ENCODE measurements around the gene B4GALNT2.
A peak's percentile ranks its signal among the peaks of the same experiment; 100 is the strongest.
"Not testable (repeated sequence)": the region's sequence is repeated elsewhere in the genome, so short reads cannot be mapped to it uniquely, and the experiment has no call there.

B4GALNT2 gene

DNA sequence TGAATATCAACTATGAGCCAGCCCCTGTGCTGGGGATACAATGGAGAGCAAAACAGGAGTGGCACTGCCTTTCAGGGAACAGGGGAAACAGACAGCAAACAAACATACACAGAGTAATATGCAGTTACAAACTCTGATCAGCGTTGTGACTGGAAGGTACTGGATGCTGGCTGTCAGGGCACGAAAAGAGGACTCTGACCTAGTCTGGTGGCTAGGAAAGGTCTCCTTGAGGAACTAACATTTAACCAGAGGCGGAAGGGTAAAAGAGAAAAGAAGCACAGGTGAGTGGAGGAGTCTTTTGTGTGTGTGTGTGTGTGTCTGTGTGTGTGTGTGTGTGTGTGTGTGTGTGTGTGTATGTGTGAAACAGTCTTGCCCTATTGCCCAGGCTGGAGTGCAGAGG lies 12.4 kb upstream of the B4GALNT2 start:
- peaks cover 0 to 16% of the 10 kb centered on the region in 2 donors for H3K4me1 ChIP-seq (ENCODE audit: control insufficient read depth in 2 of 2, insufficient read depth in 2 of 2, low read length in 2 of 2)
- H3K9ac ChIP-seq (ENCODE audit: low read depth in 1 of 2, low read length in 2 of 2), result no peak overlapping the region
- H3K9me3 ChIP-seq (ENCODE audit: control insufficient read depth in 2 of 2, low read length in 2 of 2), result no peaks in the 10 kb centered on the region

DNA sequence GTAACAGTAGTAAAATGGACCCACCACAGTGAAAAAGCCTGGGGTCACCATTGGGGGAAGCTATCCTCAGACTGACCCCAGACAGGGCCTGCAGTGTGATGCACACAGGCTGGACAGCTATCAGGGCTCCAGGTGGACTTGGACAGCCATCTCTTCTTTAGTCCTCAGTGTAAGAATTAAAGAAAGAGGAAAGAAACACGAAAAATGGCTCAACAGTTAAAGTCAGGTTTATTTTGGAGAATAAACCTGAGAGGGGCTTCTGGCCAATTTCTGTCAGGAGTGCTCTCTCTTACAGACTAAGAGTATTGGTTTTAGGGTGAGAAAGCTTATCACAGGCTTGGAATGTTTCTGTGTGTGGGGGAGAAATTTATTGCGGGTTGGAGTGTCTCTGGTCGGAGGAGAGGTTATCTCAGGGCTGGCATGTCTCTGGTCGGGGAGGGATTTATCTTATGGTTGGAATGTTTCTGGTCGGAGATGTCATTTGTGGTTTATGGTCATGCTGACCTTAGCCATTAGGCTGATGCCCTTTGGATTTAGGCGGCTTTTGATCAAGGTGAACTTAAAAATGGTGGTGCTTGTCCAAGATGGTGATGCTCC lies 10.8 kb upstream of the B4GALNT2 start:
- Histone ChIP-seq H3K9ac (ENCODE audit: low read depth in 1 of 2, low read length in 2 of 2) (no peak overlapping the region), H3K27ac (ENCODE audit: low read depth in 2 of 2, low read length in 2 of 2) (no peak overlapping the region), H3K36me3 (ENCODE audit: control insufficient read depth in 2 of 2, insufficient read depth in 2 of 2, low read length in 2 of 2) (no peaks in the 10 kb centered on the region), H3K9me3 (ENCODE audit: control insufficient read depth in 2 of 2, low read length in 2 of 2) (no peaks in the 10 kb centered on the region), H3K4me3 (ENCODE audit: low read length in 2 of 2) (no peak overlapping the region), H3K4me1 (ENCODE audit: control insufficient read depth in 2 of 2, insufficient read depth in 2 of 2, low read length in 2 of 2) (peaks cover 0 to 16% of the 10 kb centered on the region in 2 donors), H3K27me3 (ENCODE audit: control insufficient read depth in 2 of 2, insufficient read depth in 2 of 2, low read length in 2 of 2) (no peaks in the 10 kb centered on the region)

More for the DNA sequence above, 12.4 kb upstream of the B4GALNT2 start:
- no peaks in the 10 kb centered on the region for H3K27me3 ChIP-seq (ENCODE audit: control insufficient read depth in 2 of 2, insufficient read depth in 2 of 2, low read length in 2 of 2)
- H3K27ac ChIP-seq (ENCODE audit: low read depth in 2 of 2, low read length in 2 of 2), result peak overlapping the region in 1 of 2 donors; percentile 26
- no peaks in the 10 kb centered on the region for H3K36me3 ChIP-seq (ENCODE audit: control insufficient read depth in 2 of 2, insufficient read depth in 2 of 2, low read length in 2 of 2)
- no peak overlapping the region for H3K4me3 ChIP-seq (ENCODE audit: low read length in 2 of 2)

DNA sequence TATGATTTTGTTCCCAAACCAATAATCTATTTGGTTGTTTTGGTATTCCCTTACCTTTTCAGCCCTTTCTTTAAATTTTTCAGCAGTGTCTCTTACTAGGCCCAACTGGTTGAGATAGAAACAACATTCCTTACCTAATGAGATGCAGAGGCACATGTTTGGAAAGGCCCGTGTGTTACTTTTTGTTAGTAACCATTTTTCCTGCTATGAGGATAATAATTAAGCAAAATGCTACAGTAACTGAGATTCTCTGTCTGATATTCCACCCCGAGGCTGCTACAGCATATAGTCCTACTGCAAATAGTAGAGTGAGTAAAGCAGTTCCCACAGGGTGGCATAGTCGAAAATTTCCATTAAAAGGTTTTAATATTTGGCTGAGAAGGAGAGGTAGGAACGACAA lies 10.0 kb upstream of the B4GALNT2 start:
- Histone ChIP-seq H3K36me3 (ENCODE audit: control insufficient read depth in 2 of 2, insufficient read depth in 2 of 2, low read length in 2 of 2) (no peaks in the 10 kb centered on the region), H3K4me3 (ENCODE audit: low read length in 2 of 2) (no peak overlapping the region), H3K9me3 (ENCODE audit: control insufficient read depth in 2 of 2, low read length in 2 of 2) (no peaks in the 10 kb centered on the region), H3K27me3 (ENCODE audit: control insufficient read depth in 2 of 2, insufficient read depth in 2 of 2, low read length in 2 of 2) (no peaks in the 10 kb centered on the region), H3K4me1 (ENCODE audit: control insufficient read depth in 2 of 2, insufficient read depth in 2 of 2, low read length in 2 of 2) (peaks cover 0 to 16% of the 10 kb centered on the region in 2 donors), H3K9ac (ENCODE audit: low read depth in 1 of 2, low read length in 2 of 2) (no peak overlapping the region), H3K27ac (ENCODE audit: low read depth in 2 of 2, low read length in 2 of 2) (no peak overlapping the region)

- Histone ChIP-seq H3K9me3 (ENCODE audit: control insufficient read depth in 2 of 2, low read length in 2 of 2) (no peaks in the 10 kb centered on the region), H3K4me3 (ENCODE audit: low read length in 2 of 2) (no peak overlapping the region), H3K4me1 (ENCODE audit: control insufficient read depth in 2 of 2, insufficient read depth in 2 of 2, low read length in 2 of 2) (peaks cover 0 to 14% of the 10 kb centered on the region in 2 donors), H3K27ac (ENCODE audit: low read depth in 2 of 2, low read length in 2 of 2) (no peak overlapping the region), H3K9ac (ENCODE audit: low read depth in 1 of 2, low read length in 2 of 2) (no peak overlapping the region), H3K36me3 (ENCODE audit: control insufficient read depth in 2 of 2, insufficient read depth in 2 of 2, low read length in 2 of 2) (no peaks in the 10 kb centered on the region), H3K27me3 (ENCODE audit: control insufficient read depth in 2 of 2, insufficient read depth in 2 of 2, low read length in 2 of 2) (no peaks in the 10 kb centered on the region)
Observed at GRCh38 chr17:49123061-49123460, 9.5 kb upstream of the B4GALNT2 start.

GRCh38 chr17:49125449-49125848 lies 7.1 kb upstream of the B4GALNT2 start:
- H3K27me3 ChIP-seq (ENCODE audit: control insufficient read depth in 2 of 2, insufficient read depth in 2 of 2, low read length in 2 of 2), result no peaks in the 10 kb centered on the region
- H3K27ac ChIP-seq (ENCODE audit: low read depth in 2 of 2, low read length in 2 of 2), result peak overlapping the region; percentile 43 to 55
- H3K36me3 ChIP-seq (ENCODE audit: control insufficient read depth in 2 of 2, insufficient read depth in 2 of 2, low read length in 2 of 2), result no peaks in the 10 kb centered on the region
- H3K4me3 ChIP-seq (ENCODE audit: low read length in 2 of 2), result no peak overlapping the region
- H3K9me3 ChIP-seq (ENCODE audit: control insufficient read depth in 2 of 2, low read length in 2 of 2), result no peaks in the 10 kb centered on the region
- no peak overlapping the region for H3K9ac ChIP-seq (ENCODE audit: low read depth in 1 of 2, low read length in 2 of 2)
- peaks cover 0 to 7% of the 10 kb centered on the region in 2 donors for H3K4me1 ChIP-seq (ENCODE audit: control insufficient read depth in 2 of 2, insufficient read depth in 2 of 2, low read length in 2 of 2)

- H3K9ac ChIP-seq (ENCODE audit: low read depth in 1 of 2, low read length in 2 of 2); H3K4me3 ChIP-seq (ENCODE audit: low read length in 2 of 2); H3K9me3 ChIP-seq (ENCODE audit: control insufficient read depth in 2 of 2, low read length in 2 of 2); H3K4me1 ChIP-seq (ENCODE audit: control insufficient read depth in 2 of 2, insufficient read depth in 2 of 2, low read length in 2 of 2); H3K27me3 ChIP-seq (ENCODE audit: control insufficient read depth in 2 of 2, insufficient read depth in 2 of 2, low read length in 2 of 2); H3K36me3 ChIP-seq (ENCODE audit: control insufficient read depth in 2 of 2, insufficient read depth in 2 of 2, low read length in 2 of 2): not testable (repeated sequence)
- H3K27ac ChIP-seq (ENCODE audit: low read depth in 2 of 2, low read length in 2 of 2), result peak overlapping the region; percentile 43 to 66
Observed at GRCh38 chr17:49126183-49126859, 6.2 kb upstream of the B4GALNT2 start.

- not testable (repeated sequence) for H3K4me3 ChIP-seq (ENCODE audit: low read length in 2 of 2); H3K4me1 ChIP-seq (ENCODE audit: control insufficient read depth in 2 of 2, insufficient read depth in 2 of 2, low read length in 2 of 2)
Observed at GRCh38 chr17:49129359-49129950, 3.1 kb upstream of the B4GALNT2 start.

DNA sequence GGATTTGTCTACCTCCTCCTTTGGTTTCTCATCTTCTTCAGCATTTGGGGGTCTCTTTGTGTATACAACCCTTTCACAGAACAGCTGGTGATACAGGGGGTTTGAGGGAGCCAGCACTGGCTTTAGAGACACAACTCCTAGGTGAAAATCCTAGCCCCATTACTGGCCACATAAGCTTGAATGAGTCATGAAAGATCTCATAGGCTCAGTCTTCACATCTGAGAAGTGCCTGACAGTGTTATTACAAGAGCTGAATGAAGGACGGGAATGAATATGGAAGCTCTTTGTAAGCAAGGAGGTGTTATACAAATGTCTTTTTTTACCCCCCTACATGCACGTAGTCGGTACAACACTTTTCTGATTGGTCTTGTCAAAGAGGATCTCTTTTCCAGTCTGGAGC lies 1.7 kb upstream of the B4GALNT2 start:
- Histone ChIP-seq H3K27ac (ENCODE audit: low read depth in 2 of 2, low read length in 2 of 2) (no peak overlapping the region), H3K4me3 (ENCODE audit: low read length in 2 of 2) (no peak overlapping the region), H3K4me1 (ENCODE audit: control insufficient read depth in 2 of 2, insufficient read depth in 2 of 2, low read length in 2 of 2) (peaks cover 2 to 10% of the 10 kb centered on the region in 2 donors), H3K36me3 (ENCODE audit: control insufficient read depth in 2 of 2, insufficient read depth in 2 of 2, low read length in 2 of 2) (no peaks in the 10 kb centered on the region), H3K9ac (ENCODE audit: low read depth in 1 of 2, low read length in 2 of 2) (no peak overlapping the region), H3K27me3 (ENCODE audit: control insufficient read depth in 2 of 2, insufficient read depth in 2 of 2, low read length in 2 of 2) (peaks cover 4 to 6% of the 10 kb centered on the region in 2 donors), H3K9me3 (ENCODE audit: control insufficient read depth in 2 of 2, low read length in 2 of 2) (no peaks in the 10 kb centered on the region)

More at GRCh38 chr17:49129359-49129950, 3.1 kb upstream of the B4GALNT2 start:
- H3K9me3 ChIP-seq (ENCODE audit: control insufficient read depth in 2 of 2, low read length in 2 of 2); H3K27me3 ChIP-seq (ENCODE audit: control insufficient read depth in 2 of 2, insufficient read depth in 2 of 2, low read length in 2 of 2); H3K9ac ChIP-seq (ENCODE audit: low read depth in 1 of 2, low read length in 2 of 2); H3K36me3 ChIP-seq (ENCODE audit: control insufficient read depth in 2 of 2, insufficient read depth in 2 of 2, low read length in 2 of 2); H3K27ac ChIP-seq (ENCODE audit: low read depth in 2 of 2, low read length in 2 of 2): not testable (repeated sequence)

- H3K4me1 ChIP-seq (ENCODE audit: control insufficient read depth in 2 of 2, insufficient read depth in 2 of 2, low read length in 2 of 2), result peaks cover 2 to 10% of the 10 kb centered on the region in 2 donors
- peaks cover 4 to 6% of the 10 kb centered on the region in 2 donors for H3K27me3 ChIP-seq (ENCODE audit: control insufficient read depth in 2 of 2, insufficient read depth in 2 of 2, low read length in 2 of 2)
- no peaks in the 10 kb centered on the region for H3K36me3 ChIP-seq (ENCODE audit: control insufficient read depth in 2 of 2, insufficient read depth in 2 of 2, low read length in 2 of 2)
- H3K27ac ChIP-seq (ENCODE audit: low read depth in 2 of 2, low read length in 2 of 2), result peak overlapping the region; percentile 42 to 72
- H3K9me3 ChIP-seq (ENCODE audit: control insufficient read depth in 2 of 2, low read length in 2 of 2), result no peaks in the 10 kb centered on the region
- H3K9ac ChIP-seq (ENCODE audit: low read depth in 1 of 2, low read length in 2 of 2), result peak overlapping the region in 1 of 2 donors; percentile 72
- H3K4me3 ChIP-seq (ENCODE audit: low read length in 2 of 2), result peak overlapping the region; percentile 70 to 72
Observed at GRCh38 chr17:49132317-49132698, 261 bp upstream of the B4GALNT2 start.

- no peak overlapping the region for H3K9ac ChIP-seq (ENCODE audit: low read depth in 1 of 2, low read length in 2 of 2)
- peaks cover under 1 to 3% of the 10 kb centered on the region in 2 donors for H3K36me3 ChIP-seq (ENCODE audit: control insufficient read depth in 2 of 2, insufficient read depth in 2 of 2, low read length in 2 of 2)
- H3K4me1 ChIP-seq (ENCODE audit: control insufficient read depth in 2 of 2, insufficient read depth in 2 of 2, low read length in 2 of 2), result peaks cover 2 to 6% of the 10 kb centered on the region in 2 donors
- H3K9me3 ChIP-seq (ENCODE audit: control insufficient read depth in 2 of 2, low read length in 2 of 2), result no peaks in the 10 kb centered on the region
- no peak overlapping the region for H3K27ac ChIP-seq (ENCODE audit: low read depth in 2 of 2, low read length in 2 of 2)
- H3K27me3 ChIP-seq (ENCODE audit: control insufficient read depth in 2 of 2, insufficient read depth in 2 of 2, low read length in 2 of 2), result peaks cover 4 to 6% of the 10 kb centered on the region in 2 donors
- H3K4me3 ChIP-seq (ENCODE audit: low read length in 2 of 2), result no peak overlapping the region
Observed at GRCh38 chr17:49136335-49136734, 3.8 kb downstream of the B4GALNT2 start.

Data from mucosa of rectum (tissue), 2 donors.